ENCODE results near the gene HSPB8.

DNA sequence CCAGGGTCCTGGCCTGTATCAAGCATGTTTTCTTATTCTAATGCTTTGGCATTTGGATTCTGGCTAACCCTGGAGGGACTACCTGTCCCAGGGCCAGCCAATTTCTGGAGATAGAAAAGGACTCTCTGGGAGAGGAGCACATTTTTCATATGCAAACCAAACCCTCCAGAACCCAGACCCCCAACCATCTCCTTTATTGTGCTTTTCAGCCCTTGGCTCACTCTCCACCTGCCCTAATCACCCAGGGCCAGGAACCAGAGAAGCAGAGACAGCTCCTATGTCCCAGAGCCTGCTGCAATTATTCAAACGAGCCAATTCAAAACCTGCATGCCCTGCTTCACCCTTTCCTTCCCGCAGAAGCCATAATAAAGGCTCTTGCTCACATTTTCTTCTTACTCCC lies 23.8 kb downstream of the HSPB8 start:
- TF ChIP-seq, protein P1, sequence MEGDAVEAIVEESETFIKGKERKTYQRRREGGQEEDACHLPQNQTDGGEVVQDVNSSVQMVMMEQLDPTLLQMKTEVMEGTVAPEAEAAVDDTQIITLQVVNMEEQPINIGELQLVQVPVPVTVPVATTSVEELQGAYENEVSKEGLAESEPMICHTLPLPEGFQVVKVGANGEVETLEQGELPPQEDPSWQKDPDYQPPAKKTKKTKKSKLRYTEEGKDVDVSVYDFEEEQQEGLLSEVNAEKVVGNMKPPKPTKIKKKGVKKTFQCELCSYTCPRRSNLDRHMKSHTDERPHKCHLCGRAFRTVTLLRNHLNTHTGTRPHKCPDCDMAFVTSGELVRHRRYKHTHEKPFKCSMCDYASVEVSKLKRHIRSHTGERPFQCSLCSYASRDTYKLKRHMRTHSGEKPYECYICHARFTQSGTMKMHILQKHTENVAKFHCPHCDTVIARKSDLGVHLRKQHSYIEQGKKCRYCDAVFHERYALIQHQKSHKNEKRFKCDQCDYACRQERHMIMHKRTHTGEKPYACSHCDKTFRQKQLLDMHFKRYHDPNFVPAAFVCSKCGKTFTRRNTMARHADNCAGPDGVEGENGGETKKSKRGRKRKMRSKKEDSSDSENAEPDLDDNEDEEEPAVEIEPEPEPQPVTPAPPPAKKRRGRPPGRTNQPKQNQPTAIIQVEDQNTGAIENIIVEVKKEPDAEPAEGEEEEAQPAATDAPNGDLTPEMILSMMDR (IDR thresholded peaks at IDR 0.05): no peak
- no peak for TF ChIP-seq EP300 (IDR thresholded peaks at IDR 0.05)
- TF ChIP-seq POLR2A (IDR thresholded peaks at IDR 0.05): no peak

Data from tibial nerve (tissue), 4 donors.